Activated T-helper 1 cell treated with anti-CD3 and anti-CD28 coated beads, Interleukin-12 subunit alpha, Interleukin-12 subunit beta, Interleukin-2, Interleukin-4 antibody, amounts not matched to agents 30 ng/mL and 10 ng/mL and 1 ng/mL, durations not matched to agents 14 hours and 24 hours and 36 hours (primary cell): Measurements from ENCODE around the gene LZTS3. TPM values are rescaled to one million over a fixed set of nuclear protein-coding genes. Genes with fewer than 3 reads are reported as not detected.
"Not testable (repeated sequence)": the region's sequence is repeated elsewhere in the genome, so short reads cannot be mapped to it uniquely, and the experiment has no call there.

ENCODE experiments used
- DNase-seq: peaks from one replicate; pipeline ENCODE4 v3.0.0; 2021; ENCODE audit warnings: low spot score
- H3K27ac Mint-ChIP-seq: one replicate; pipeline ENCODE4 v1.8.0; 2021; ENCODE audit warnings: mild to moderate bottlenecking, mixed read lengths
- H3K27me3 Mint-ChIP-seq: one replicate; pipeline ENCODE4 v1.8.0; 2022; ENCODE audit warnings: mild to moderate bottlenecking, moderate library complexity, mixed read lengths; ENCODE audit not compliant: insufficient read depth
- H3K36me3 Mint-ChIP-seq: one replicate; pipeline ENCODE4 v1.8.0; 2021; ENCODE audit warnings: low read depth, mixed read lengths
- H3K4me1 Mint-ChIP-seq: one replicate; pipeline ENCODE4 v1.8.0; 2021; ENCODE audit warnings: low read depth, mixed read lengths
- H3K4me3 Mint-ChIP-seq: one replicate; pipeline ENCODE4 v1.8.0; 2021; ENCODE audit warnings: mild to moderate bottlenecking, moderate library complexity, mixed read lengths
- H3K9me3 Mint-ChIP-seq: one replicate; pipeline ENCODE4 v1.8.0; 2021; ENCODE audit warnings: mixed read lengths
- intact Hi-C: fragments of 100-400 bp; cut with micrococcal nuclease; formaldehyde crosslinking; loops from one replicate; pipeline ENCODE4 v1.15.1; 2024
- total RNA-seq: library from RNA; stranded (reverse); gene quantifications from 2 replicates; pipeline ENCODE4 v1.2.3, GENCODE V29; 2022

Gene LZTS3
- total RNA-seq, 1 donor from 2014 or later = 0.54 TPM

DNA sequence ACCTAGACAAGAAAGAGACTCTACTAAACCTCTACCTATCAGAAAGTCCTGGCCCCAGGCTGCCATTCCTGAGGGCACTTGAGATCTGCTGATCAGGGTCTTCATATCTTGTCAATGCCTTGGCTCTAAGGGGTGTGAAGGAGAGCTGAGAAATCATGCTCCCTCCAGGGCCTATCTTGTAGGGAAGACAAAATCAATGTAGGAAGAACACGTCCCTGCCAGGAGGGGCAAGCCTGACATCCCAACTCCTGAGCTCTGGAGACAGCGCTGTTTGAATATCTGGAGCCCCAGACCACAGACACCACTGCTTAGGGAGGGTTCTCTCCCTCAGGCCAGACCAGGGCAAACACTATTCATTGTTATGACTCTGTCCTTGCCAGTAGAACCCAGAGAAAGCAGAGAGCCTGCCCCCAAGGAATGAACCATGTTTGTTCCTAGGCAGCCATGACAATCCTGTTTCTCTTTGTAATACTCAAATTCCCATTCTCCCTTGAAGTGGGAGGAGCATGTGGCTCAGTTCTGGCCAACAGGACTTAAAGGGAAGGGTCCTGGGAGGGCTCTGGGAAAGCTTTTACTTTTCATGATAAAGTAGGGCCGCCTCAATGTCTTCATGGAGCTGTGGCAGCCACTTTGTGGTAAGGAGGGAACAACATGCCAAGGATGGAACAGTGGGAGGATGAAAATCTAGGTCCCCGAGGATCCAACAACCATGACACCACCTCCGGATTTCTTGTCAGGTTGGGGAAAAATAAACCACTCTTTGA, 11.9 kb downstream of the LZTS3 start:
- peaks cover 24% of the 10 kb centered on the region for H3K4me1 Mint-ChIP-seq
- peak overlapping the region; percentile 46 for H3K4me3 Mint-ChIP-seq
- H3K27ac Mint-ChIP-seq = no peak overlapping the region
- peaks cover 17% of the 10 kb centered on the region for H3K36me3 Mint-ChIP-seq
- H3K9me3 Mint-ChIP-seq = no peaks in the 10 kb centered on the region
- no peak for DNase-seq
- intact Hi-C loops = no loop called here
- no peaks in the 10 kb centered on the region for H3K27me3 Mint-ChIP-seq

DNA sequence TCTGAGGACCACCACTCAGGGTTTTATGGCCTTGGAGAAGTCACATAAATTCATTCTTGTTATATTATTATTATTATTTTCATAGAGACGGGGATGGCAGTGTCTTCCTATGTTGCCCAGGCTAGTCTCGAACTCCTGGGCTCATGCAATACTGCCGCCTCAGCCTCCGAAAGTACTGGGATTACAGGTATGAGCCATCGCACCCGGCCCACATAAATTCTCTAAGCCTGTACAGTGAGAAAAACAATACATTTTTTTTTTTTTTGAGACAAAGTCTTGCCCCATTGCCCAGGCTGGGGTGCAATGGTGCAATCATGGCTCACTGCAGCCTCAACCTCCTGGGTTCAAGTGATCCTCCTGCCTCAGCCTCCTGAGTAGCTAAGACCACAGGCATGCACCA, 12.9 kb downstream of the LZTS3 start:
- no peak for DNase-seq
- no peaks in the 10 kb centered on the region for H3K27me3 Mint-ChIP-seq
- H3K27ac Mint-ChIP-seq = no peak overlapping the region
- peak overlapping the region; percentile 19 for H3K4me3 Mint-ChIP-seq
- peaks cover 32% of the 10 kb centered on the region for H3K4me1 Mint-ChIP-seq
- peaks cover 23% of the 10 kb centered on the region for H3K36me3 Mint-ChIP-seq
- intact Hi-C loops = no loop called here
- H3K9me3 Mint-ChIP-seq = no peaks in the 10 kb centered on the region

DNA sequence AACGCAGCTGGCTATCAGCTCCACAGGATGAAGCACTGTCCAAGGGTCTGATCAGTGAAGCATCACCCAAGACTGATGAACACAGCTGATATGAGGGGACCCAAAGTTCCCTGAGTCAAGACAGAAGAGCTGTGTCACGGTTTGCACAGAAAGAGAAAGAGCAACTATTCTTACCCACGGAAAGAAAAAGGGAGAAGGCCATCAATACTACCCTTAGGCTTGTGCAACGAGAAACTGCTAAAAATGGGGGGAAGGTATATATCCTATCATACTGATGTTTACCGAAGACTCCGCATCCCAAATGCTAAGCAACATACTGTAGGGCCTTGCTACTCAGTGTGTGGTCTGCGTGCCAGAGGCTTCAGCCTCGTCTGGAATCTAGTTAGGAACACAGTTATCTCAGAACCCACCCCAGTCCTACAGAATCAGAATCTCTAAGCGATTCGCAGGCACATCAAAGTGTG, 14.3 kb downstream of the LZTS3 start:
- no peaks in the 10 kb centered on the region for H3K27me3 Mint-ChIP-seq
- peak overlapping the region; percentile 97 for H3K4me3 Mint-ChIP-seq
- H3K27ac Mint-ChIP-seq = peak overlapping the region; percentile 93
- H3K9me3 Mint-ChIP-seq = no peaks in the 10 kb centered on the region
- DNase-seq = no peak
- H3K4me1 Mint-ChIP-seq = peaks cover 34% of the 10 kb centered on the region
- intact Hi-C loops = loop anchor here (1.0 to 5.0 kb wide), 6 partner anchors 14 to 313 kb away; partner anchors contain the start of genes ATRN, DDRGK1, ITPA and LZTS3
- peaks cover 24% of the 10 kb centered on the region for H3K36me3 Mint-ChIP-seq

DNA sequence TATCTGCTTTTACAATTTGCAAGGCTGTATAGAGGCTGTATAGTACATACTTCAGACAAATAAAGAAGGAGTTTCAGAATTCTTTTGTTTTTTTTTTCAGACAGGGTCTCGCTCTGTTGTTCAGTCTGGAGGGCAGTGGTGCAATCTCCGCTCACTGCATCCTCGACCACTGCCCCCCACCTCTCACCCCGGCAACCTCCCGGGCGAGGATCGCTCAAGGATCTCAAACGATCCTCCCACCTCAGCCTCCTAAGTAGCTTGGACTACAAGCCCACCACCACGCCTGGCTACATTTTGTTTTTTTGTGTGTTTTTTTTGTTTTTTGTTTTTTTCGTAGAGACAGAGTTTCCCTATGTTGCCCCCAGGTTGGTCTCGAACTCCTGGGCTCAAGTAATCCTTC, 15.5 kb downstream of the LZTS3 start:
- intact Hi-C loops = loop anchor here (2.0 to 5.0 kb wide), 4 partner anchors 35 to 314 kb away; partner anchors contain the start of genes ATRN and PTPRA
- H3K27me3 Mint-ChIP-seq = no peaks in the 10 kb centered on the region
- H3K27ac Mint-ChIP-seq = peak overlapping the region; percentile 90
- H3K36me3 Mint-ChIP-seq = peaks cover 26% of the 10 kb centered on the region
- DNase-seq = no peak
- no peaks in the 10 kb centered on the region for H3K9me3 Mint-ChIP-seq
- peaks cover 44% of the 10 kb centered on the region for H3K4me1 Mint-ChIP-seq
- H3K4me3 Mint-ChIP-seq = peak overlapping the region; percentile 78

DNA sequence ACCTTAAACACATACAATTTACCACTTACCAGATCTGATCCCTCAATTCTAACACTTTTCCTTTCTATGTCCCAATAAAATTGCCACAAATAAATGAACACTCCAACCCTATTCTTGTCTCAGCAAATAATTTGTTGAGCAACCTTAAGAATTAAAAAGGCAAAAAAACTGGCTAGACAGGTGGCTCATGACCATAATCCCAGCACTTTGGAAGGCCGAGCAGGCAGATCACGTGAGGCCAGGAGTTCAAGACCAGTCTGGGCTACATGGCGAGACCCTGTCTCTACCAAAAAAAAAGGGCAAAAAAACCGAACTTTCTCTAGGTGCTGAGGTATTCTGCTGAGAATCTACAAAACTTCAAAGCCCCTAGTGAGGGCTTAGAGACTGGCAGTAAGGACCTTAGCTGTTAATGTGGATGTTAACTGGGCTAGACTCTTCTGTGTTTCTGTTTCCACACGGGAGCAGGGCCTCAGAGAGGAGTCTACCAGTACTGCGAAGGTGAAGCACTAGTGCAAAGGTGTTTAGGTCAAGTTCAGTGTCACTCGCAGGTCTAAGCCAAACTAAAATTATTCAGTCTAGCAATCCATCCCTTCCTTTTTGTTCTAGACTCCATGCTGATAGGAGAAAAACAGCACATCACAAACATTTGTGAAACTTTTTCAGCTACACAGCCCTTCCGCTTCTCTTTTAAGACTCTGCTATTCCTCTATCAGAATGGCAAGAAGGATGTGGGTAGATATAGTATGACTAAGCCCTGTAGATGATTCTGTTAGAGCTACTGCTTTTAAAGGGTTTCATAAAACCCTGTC, 16.3 kb downstream of the LZTS3 start:
- intact Hi-C loops = loop anchor here (2.0 to 5.0 kb wide), 3 partner anchors 34 to 315 kb away; partner anchors contain the start of genes ATRN and PTPRA
- Mint-ChIP-seq H3K4me3 (peak overlapping the region; percentile 78), H3K27ac (peak overlapping the region; percentile 90), H3K4me1 (peaks cover 44% of the 10 kb centered on the region), H3K27me3 (no peaks in the 10 kb centered on the region), H3K36me3 (peaks cover 26% of the 10 kb centered on the region), H3K9me3 (no peaks in the 10 kb centered on the region)
- no peak for DNase-seq

DNA sequence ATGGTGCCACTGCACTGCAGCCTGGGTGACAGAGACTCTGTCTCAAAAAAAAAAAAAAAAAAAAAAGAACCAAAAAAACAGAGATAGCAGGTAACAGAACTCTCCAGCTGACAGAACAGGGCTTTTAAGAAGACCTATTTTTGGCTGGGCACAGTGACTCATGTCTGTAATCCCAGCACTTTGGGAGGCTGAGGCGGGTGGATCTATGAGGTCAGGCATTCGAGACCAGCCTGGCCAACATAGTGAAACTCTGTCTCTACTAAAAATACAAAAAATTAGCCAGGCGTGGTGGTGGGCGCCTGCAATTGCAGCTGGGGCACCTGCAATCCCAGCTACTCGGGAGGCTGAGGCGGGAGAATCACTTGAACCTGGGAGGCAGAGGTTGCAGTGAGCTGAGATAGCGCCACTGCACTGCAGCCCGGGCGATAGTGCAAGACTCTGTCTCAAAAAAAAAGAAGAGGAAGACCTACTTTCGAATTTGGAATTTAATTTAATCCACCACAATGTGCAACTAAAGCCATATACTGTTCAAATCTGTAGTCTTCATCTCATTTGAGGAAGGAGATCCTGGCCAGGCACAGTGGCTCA, 21.2 kb downstream of the LZTS3 start:
- intact Hi-C loops, H3K27ac Mint-ChIP-seq: not testable (repeated sequence)

DNA sequence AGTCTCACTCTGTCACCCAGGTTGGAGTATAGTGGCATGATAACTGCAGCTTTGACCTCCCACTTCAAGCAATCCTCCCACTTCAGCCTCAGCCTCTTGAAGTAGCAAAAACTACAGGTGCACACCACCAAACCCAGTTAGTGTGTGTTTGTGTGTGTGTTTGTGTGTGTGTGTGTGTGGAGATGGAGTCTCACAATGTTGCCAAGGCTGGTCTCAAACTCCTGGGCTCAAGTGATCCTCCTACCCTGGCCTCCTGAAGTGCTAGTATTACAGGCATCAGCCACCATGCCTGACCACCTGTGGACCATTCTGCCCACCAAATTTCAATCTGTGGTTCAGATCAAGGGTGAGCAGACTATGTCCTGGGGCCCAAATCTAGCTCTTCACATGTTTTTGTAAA, 22.4 kb downstream of the LZTS3 start:
- H3K27ac Mint-ChIP-seq = no peak overlapping the region
- H3K36me3 Mint-ChIP-seq = peaks cover 38% of the 10 kb centered on the region
- no peaks in the 10 kb centered on the region for H3K9me3 Mint-ChIP-seq
- no peak for DNase-seq
- H3K27me3 Mint-ChIP-seq = no peaks in the 10 kb centered on the region
- peaks cover 48% of the 10 kb centered on the region for H3K4me1 Mint-ChIP-seq
- no peak overlapping the region for H3K4me3 Mint-ChIP-seq
- intact Hi-C loops = no loop called here

More for the DNA sequence above, 21.2 kb downstream of the LZTS3 start:
- Mint-ChIP-seq H3K4me1 (peaks cover 57% of the 10 kb centered on the region), H3K36me3 (peaks cover 40% of the 10 kb centered on the region)
- H3K27me3 Mint-ChIP-seq, DNase-seq, H3K4me3 Mint-ChIP-seq, H3K9me3 Mint-ChIP-seq: not testable (repeated sequence)

DNA sequence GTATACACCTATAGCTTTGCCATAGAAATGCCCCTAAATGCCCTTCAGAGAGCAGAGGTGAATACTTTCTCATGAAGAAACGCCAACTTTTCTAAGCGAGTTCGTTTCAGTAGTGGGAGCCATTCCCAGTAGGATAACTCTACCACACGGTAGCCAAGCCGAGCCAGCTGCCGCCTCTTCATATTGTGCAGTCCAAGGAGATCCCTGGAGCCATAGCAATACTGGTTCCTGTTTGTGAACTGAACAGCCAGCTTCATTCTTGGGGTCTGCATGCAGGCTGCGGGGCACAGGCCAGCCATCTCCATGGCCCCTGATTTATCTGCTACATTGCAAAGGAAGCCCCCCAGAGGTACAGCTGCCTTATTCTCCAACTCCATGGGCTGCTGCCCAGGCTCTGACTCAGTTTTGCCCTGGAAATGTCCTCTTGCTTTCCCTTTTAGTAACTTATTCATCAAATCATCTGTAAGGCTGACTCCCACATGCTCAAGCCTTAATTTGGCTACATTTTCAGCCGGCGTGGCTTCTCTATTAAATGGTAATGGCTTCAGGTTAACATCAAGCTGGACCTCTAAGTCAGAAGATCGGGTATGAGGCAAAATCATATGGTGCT, 26.5 kb downstream of the LZTS3 start:
- H3K36me3 Mint-ChIP-seq = peaks cover 37% of the 10 kb centered on the region
- H3K9me3 Mint-ChIP-seq = no peaks in the 10 kb centered on the region
- DNase-seq = no peak
- no peaks in the 10 kb centered on the region for H3K27me3 Mint-ChIP-seq
- intact Hi-C loops = no loop called here
- H3K4me1 Mint-ChIP-seq = peaks cover 31% of the 10 kb centered on the region
- H3K27ac Mint-ChIP-seq = no peak overlapping the region
- H3K4me3 Mint-ChIP-seq = no peak overlapping the region

DNA sequence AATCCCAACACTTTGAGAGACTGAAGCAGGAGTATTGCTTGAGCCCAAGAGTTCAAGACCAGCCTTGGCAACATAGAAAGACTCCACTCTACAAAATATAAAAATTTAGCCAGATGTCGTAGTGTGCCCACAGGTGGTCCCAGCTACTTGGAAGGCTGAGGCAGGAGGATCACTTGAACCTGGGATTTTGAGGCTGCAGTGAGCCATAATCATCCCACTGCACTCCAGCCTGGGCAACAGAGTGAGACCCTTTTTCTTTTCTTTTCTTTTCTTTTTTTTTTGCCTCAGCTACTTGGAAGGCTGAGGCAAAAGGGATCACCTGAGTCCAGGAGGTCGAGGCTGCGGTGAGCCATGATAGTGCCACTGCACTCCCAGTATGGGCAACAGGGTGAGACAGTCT, 31.6 kb downstream of the LZTS3 start:
- Mint-ChIP-seq H3K4me1 (peaks cover 6% of the 10 kb centered on the region), H3K9me3 (no peaks in the 10 kb centered on the region)

DNA sequence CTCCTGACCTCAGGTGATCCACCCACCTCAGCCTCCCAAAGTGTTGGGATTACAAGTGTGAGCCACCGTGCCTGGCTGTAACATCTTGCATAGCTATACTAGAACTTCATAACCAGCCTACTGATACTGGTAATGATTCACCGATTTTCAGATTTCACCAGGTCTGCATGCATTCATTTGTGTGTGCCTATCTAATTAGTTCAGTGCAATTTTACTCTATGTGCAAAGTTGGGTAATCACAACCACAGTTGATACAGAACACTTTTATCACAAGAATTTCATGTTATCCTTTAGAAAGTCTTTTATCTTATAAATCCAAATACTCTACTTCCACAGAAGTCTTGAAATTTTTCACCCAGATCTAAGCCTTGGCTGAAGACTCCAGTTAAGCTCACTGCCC, 35.9 kb downstream of the LZTS3 start:
- H3K36me3 Mint-ChIP-seq = no peaks in the 10 kb centered on the region
- H3K27ac Mint-ChIP-seq = no peak overlapping the region
- no peak for DNase-seq
- no peaks in the 10 kb centered on the region for H3K9me3 Mint-ChIP-seq
- intact Hi-C loops = no loop called here
- H3K27me3 Mint-ChIP-seq = no peaks in the 10 kb centered on the region
- peaks cover 6% of the 10 kb centered on the region for H3K4me1 Mint-ChIP-seq
- no peak overlapping the region for H3K4me3 Mint-ChIP-seq

More for the DNA sequence above, 31.6 kb downstream of the LZTS3 start:
- Mint-ChIP-seq H3K27me3 (no peaks in the 10 kb centered on the region), H3K4me3 (no peak overlapping the region), H3K27ac (no peak overlapping the region), H3K36me3 (peaks cover 10% of the 10 kb centered on the region)
- no peak for DNase-seq
- intact Hi-C loops = no loop called here

DNA sequence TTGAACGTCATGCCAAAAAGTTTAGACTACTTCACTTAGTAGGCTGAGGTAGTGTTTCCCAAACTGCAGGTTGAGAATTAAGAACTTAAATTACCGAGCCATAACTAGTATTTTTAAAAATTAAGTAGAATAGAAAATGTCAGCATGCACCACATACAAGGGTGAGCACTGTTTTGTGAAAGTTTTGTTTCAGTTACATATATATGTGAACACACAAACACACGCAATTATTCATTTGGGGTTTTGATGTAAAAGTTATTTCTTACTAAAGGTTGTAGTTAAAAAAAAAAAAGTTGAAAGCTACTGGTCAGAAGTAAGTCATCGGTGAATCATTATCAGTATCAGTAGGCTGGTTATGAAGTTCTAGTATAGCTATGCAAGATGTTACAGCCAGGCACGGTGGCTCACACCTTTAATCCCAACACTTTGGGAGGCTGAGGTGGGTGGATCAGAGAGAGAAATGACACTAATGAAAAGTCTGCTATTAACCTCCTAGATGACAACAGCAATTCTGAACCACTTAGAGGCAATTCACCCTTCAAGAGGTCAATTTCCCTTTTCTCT, 37.8 kb downstream of the LZTS3 start:
- Mint-ChIP-seq H3K9me3 (no peaks in the 10 kb centered on the region), H3K4me1 (peaks cover 4% of the 10 kb centered on the region), H3K4me3 (no peak overlapping the region), H3K27me3 (no peaks in the 10 kb centered on the region), H3K27ac (no peak overlapping the region), H3K36me3 (peaks cover 1% of the 10 kb centered on the region)
- no peak for DNase-seq
- intact Hi-C loops = no loop called here

DNA sequence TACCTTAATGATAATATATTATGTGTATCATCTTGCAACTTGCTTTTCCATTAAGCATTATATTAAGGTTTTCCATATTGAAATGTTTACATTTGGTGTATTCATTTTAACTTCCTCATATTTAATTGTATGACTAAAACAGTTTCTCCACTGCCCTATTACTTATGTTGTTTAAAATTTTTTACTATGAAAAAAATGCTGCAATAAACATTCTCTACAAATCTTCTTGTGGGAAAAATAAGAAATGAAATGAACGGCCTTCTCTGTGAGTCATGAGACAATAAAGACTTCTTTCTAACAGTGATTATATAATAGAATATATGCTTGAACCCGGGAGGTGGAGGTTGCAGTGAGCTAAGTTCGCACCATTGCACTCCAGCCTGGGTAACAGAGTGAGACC, 39.2 kb downstream of the LZTS3 start:
- Mint-ChIP-seq H3K36me3 (peaks cover 2% of the 10 kb centered on the region), H3K4me3 (no peak overlapping the region), H3K27me3 (no peaks in the 10 kb centered on the region), H3K9me3 (no peaks in the 10 kb centered on the region), H3K27ac (no peak overlapping the region), H3K4me1 (no peaks in the 10 kb centered on the region)
- DNase-seq = no peak
- intact Hi-C loops = no loop called here
